Aorta (tissue), 5 donors: ENCODE measurements around the gene POLR3H. TPM values are rescaled to one million over a fixed set of nuclear protein-coding genes. Genes with fewer than 3 reads are reported as not detected.

Experiments used
- ATAC-seq: fragments of 200-7000 bp; cut with Tn5 transposase; one replicate; pipeline ENCODE4 v1.9.1; 2022; ENCODE audit warnings: moderate library complexity; ENCODE audit not compliant: low FRiP score
- DNase-seq, 2 donors: peaks; one replicate each; pipeline ENCODE4 v3.0.0-alpha.2; 2020
- H3K27ac ChIP-seq, 2 donors: one replicate each; pipeline ENCODE4 v1.5.1; 2013; ENCODE audit warnings: low read length in 2 of 2, mild to moderate bottlenecking in 2 of 2, moderate library complexity in 2 of 2, control low read depth in 1 of 2, inconsistent platforms in 1 of 2, low read depth in 1 of 2
- H3K27me3 ChIP-seq, 2 donors: one replicate each; pipeline ENCODE4 v1.6.1; 2013; ENCODE audit warnings: control low read depth in 1 of 2, low read length in 1 of 2, mild to moderate bottlenecking in 1 of 2, moderate library complexity in 1 of 2; ENCODE audit not compliant: insufficient read depth in 2 of 2, control insufficient read depth in 1 of 2
- H3K36me3 ChIP-seq, 2 donors: one replicate each; pipeline ENCODE4 v1.6.1; 2013; ENCODE audit warnings: control low read depth in 1 of 2, low read length in 1 of 2, mild to moderate bottlenecking in 1 of 2; ENCODE audit not compliant: insufficient read depth in 2 of 2, control insufficient read depth in 1 of 2
- H3K4me1 ChIP-seq, 2 donors: one replicate each; pipeline ENCODE4 v1.6.1; 2013; ENCODE audit warnings: low read length in 2 of 2, control low read depth in 1 of 2, mild to moderate bottlenecking in 1 of 2, moderate library complexity in 1 of 2; ENCODE audit not compliant: insufficient read depth in 2 of 2, control insufficient read depth in 1 of 2
- H3K4me3 ChIP-seq, 2 donors: one replicate each; pipeline ENCODE4 v1.5.1; 2013; ENCODE audit warnings: low read length in 2 of 2, control low read depth in 1 of 2, mild to moderate bottlenecking in 1 of 2
- H3K9me3 ChIP-seq: one replicate; pipeline ENCODE4 v1.6.1; 2013; ENCODE audit warnings: mild to moderate bottlenecking, low read length; ENCODE audit not compliant: control insufficient read depth
- WGBS, 2 donors: extraction: QIAGEN DNeasy Blood & Tissue Kit; methylation state at CpG; one replicate each; pipeline ENCODE4 v1.1.7; 2013; 5-methylcytosine and 5-hydroxymethylcytosine counted together
- intact Hi-C, 2 donors: fragments of 100-400 bp; cut with DNase I; formaldehyde crosslinking; loops; one replicate each; pipeline versions ENCODE4 v1.14.2 to v1.15.0; 2022
- polyA plus RNA-seq, 2 donors: library from polyadenylated mRNA; stranded (reverse); fragments of 200-250 nt; gene quantifications; one replicate each; pipeline ENCODE4 v1.2.3, GENCODE V29; 2013
- total RNA-seq, 2 donors: library from RNA; stranded (reverse); fragmentation: NEBNext Ultra II Directional; extraction: Animal tissue kit (Norgen Biotek cat#: 25700); gene quantifications; one replicate each; pipeline ENCODE4 v1.2.1, GENCODE V29; 2021
- donor health status: healthy with polysubstance abuse.
- donor health status: Bipolar disorder and iron deficiency.
- donor health status: DM: no; HTN: no; CAD: no.
- donor health status: DM: no; HTN: no; CAD: no.
- donor health status: DM: yes; HTN: yes; CAD: no.

The POLR3H gene
- total and polyA plus RNA-seq, 4 donors, result 9.4 to 29.2 (median 23.2) TPM

GRCh38 chr22:41507330-41508063 is 36.8 kb downstream of the POLR3H start:
- Histone ChIP-seq H3K4me1 (no peaks in the 10 kb centered on the region), H3K36me3 (no peaks in the 10 kb centered on the region), H3K27me3 (no peaks in the 10 kb centered on the region), H3K4me3 (no peak overlapping the region), H3K27ac (no peak overlapping the region), H3K9me3 (no peaks in the 10 kb centered on the region)
- DNase-seq, result no peak
- intact Hi-C loops, result no loop called here
- ATAC-seq, result no peak
- 82 to 84% methylated on average over 23 of the region's 23 CpGs for WGBS, 2 donors

GRCh38 chr22:41505511-41506220 is 38.6 kb downstream of the POLR3H start:
- Histone ChIP-seq H3K4me1 (no peaks in the 10 kb centered on the region), H3K36me3 (no peaks in the 10 kb centered on the region), H3K27ac (no peak overlapping the region), H3K4me3 (no peak overlapping the region), H3K27me3 (no peaks in the 10 kb centered on the region), H3K9me3 (no peaks in the 10 kb centered on the region)
- 86 to 90% methylated on average over 10 of the region's 10 CpGs for WGBS, 2 donors
- intact Hi-C loops, result loop anchor here in 1 of 2 donors (2.0 kb wide), 1 partner anchor 23 kb away; no protein-coding TSS in a partner anchor
- no peak for ATAC-seq
- no peak for DNase-seq

- Histone ChIP-seq H3K27ac (no peak overlapping the region), H3K4me1 (no peaks in the 10 kb centered on the region), H3K27me3 (no peaks in the 10 kb centered on the region), H3K9me3 (no peaks in the 10 kb centered on the region), H3K4me3 (no peak overlapping the region), H3K36me3 (peaks cover 0 to 2% of the 10 kb centered on the region in 2 donors)
- ATAC-seq (no peak), DNase-seq (no peak)
- intact Hi-C loops, result loop anchor here in 1 of 2 donors (2.0 kb wide), 1 partner anchor 22 kb away; no protein-coding TSS in a partner anchor
- WGBS, 2 donors, result 62 to 69% methylated on average over 4 of the region's 4 CpGs
Measured at GRCh38 chr22:41504816-41505215, 39.5 kb downstream of the POLR3H start.

GRCh38 chr22:41504397-41504796 is 39.9 kb downstream of the POLR3H start:
- H3K36me3 ChIP-seq, result peaks cover 0 to 5% of the 10 kb centered on the region in 2 donors
- intact Hi-C loops, result loop anchor here in 1 of 2 donors (2.0 kb wide), 1 partner anchor 22 kb away; no protein-coding TSS in a partner anchor
- no peaks in the 10 kb centered on the region for H3K27me3 ChIP-seq
- no peaks in the 10 kb centered on the region for H3K4me1 ChIP-seq
- H3K4me3 ChIP-seq, result no peak overlapping the region
- no peaks in the 10 kb centered on the region for H3K9me3 ChIP-seq
- WGBS, 2 donors, result 9 to 10% methylated on average over 7 of the region's 7 CpGs
- no peak overlapping the region for H3K27ac ChIP-seq
- ATAC-seq (peak; percentile 84), DNase-seq (peak; percentile 81 to 92)

- Histone ChIP-seq H3K36me3 (peaks cover 0 to 5% of the 10 kb centered on the region in 2 donors), H3K27me3 (no peaks in the 10 kb centered on the region), H3K27ac (no peak overlapping the region), H3K4me3 (no peak overlapping the region), H3K9me3 (no peaks in the 10 kb centered on the region), H3K4me1 (no peaks in the 10 kb centered on the region)
- no peak for DNase-seq
- ATAC-seq, result no peak
- 90 to 91% methylated on average over 5 of the region's 5 CpGs for WGBS, 2 donors
- intact Hi-C loops, result no loop called here
Measured at GRCh38 chr22:41501209-41501608, 43.1 kb downstream of the POLR3H start.

GRCh38 chr22:41500303-41500702 is 44.0 kb downstream of the POLR3H start:
- H3K27me3 ChIP-seq, result no peaks in the 10 kb centered on the region
- no peak overlapping the region for H3K4me3 ChIP-seq
- no peak overlapping the region for H3K27ac ChIP-seq
- no peaks in the 10 kb centered on the region for H3K9me3 ChIP-seq
- 84 to 88% methylated on average over 7 of the region's 7 CpGs for WGBS, 2 donors
- no peak for ATAC-seq
- H3K36me3 ChIP-seq, result peaks cover 0 to 5% of the 10 kb centered on the region in 2 donors
- no peak for DNase-seq
- intact Hi-C loops, result no loop called here
- no peaks in the 10 kb centered on the region for H3K4me1 ChIP-seq

- no peaks in the 10 kb centered on the region for H3K4me1 ChIP-seq
- no peaks in the 10 kb centered on the region for H3K9me3 ChIP-seq
- no peak overlapping the region for H3K4me3 ChIP-seq
- DNase-seq, result no peak
- ATAC-seq, result no peak
- 86% methylated on average over 10 of the region's 10 CpGs for WGBS, 2 donors
- peaks cover 0 to 5% of the 10 kb centered on the region in 2 donors for H3K36me3 ChIP-seq
- H3K27ac ChIP-seq, result no peak overlapping the region
- H3K27me3 ChIP-seq, result no peaks in the 10 kb centered on the region
- intact Hi-C loops, result no loop called here
Measured at GRCh38 chr22:41499624-41500280, 44.5 kb downstream of the POLR3H start.

GRCh38 chr22:41498303-41498835 is 45.9 kb downstream of the POLR3H start:
- WGBS, 2 donors, result 50 to 51% methylated on average over 6 of the region's 6 CpGs
- Histone ChIP-seq H3K4me3 (no peak overlapping the region), H3K9me3 (no peaks in the 10 kb centered on the region), H3K36me3 (peaks cover 0 to 5% of the 10 kb centered on the region in 2 donors), H3K27me3 (no peaks in the 10 kb centered on the region), H3K4me1 (no peaks in the 10 kb centered on the region), H3K27ac (no peak overlapping the region)
- intact Hi-C loops, result no loop called here
- ATAC-seq (no peak), DNase-seq (no peak)
